ENCODE results near the gene ATRNL1.

Gene ATRNL1

GRCh38 chr10:115093286-115093775 is at the start of gene ATRNL1:
TSS of gene ATRNL1 (plus strand) at chr10:115093365. CDS start at chr10:115093751, 386 bp downstream.
- DNase-seq (ENCODE audit: low spot score): peak; percentile 23

GRCh38 chr10:115043719-115044118 is 49.4 kb upstream of the ATRNL1 start:
- DNase-seq (ENCODE audit: low spot score): no peak

- DNase-seq (ENCODE audit: low spot score): no peak
Observed at GRCh38 chr10:115044891-115045290, 48.3 kb upstream of the ATRNL1 start.

GRCh38 chr10:115045499-115045898 is 47.7 kb upstream of the ATRNL1 start:
- no peak for DNase-seq (ENCODE audit: low spot score)

GRCh38 chr10:115046686-115047236 is 46.4 kb upstream of the ATRNL1 start:
- DNase-seq (ENCODE audit: low spot score): no peak

GRCh38 chr10:115047705-115048104 is 45.5 kb upstream of the ATRNL1 start:
- DNase-seq (ENCODE audit: low spot score): no peak

GRCh38 chr10:115049318-115049717 is 43.8 kb upstream of the ATRNL1 start:
- no peak for DNase-seq (ENCODE audit: low spot score)

- no peak for DNase-seq (ENCODE audit: low spot score)
Observed at GRCh38 chr10:115049960-115050359, 43.2 kb upstream of the ATRNL1 start.

- no peak for DNase-seq (ENCODE audit: low spot score)
Observed at GRCh38 chr10:115050375-115051010, 42.7 kb upstream of the ATRNL1 start.

- no peak for DNase-seq (ENCODE audit: low spot score)
Observed at GRCh38 chr10:115051216-115051615, 41.9 kb upstream of the ATRNL1 start.

GRCh38 chr10:115052226-115052625 is 40.9 kb upstream of the ATRNL1 start:
- DNase-seq (ENCODE audit: low spot score): no peak

GRCh38 chr10:115052728-115053127 is 40.4 kb upstream of the ATRNL1 start:
- DNase-seq (ENCODE audit: low spot score): no peak

GRCh38 chr10:115056186-115056585 is 37.0 kb upstream of the ATRNL1 start:
- no peak for DNase-seq (ENCODE audit: low spot score)

GRCh38 chr10:115059301-115059898 is 33.8 kb upstream of the ATRNL1 start:
- no peak for DNase-seq (ENCODE audit: low spot score)

GRCh38 chr10:115063701-115064658 is 29.2 kb upstream of the ATRNL1 start:
- DNase-seq (ENCODE audit: low spot score): no peak

GRCh38 chr10:115065801-115066200 is 27.4 kb upstream of the ATRNL1 start:
- DNase-seq (ENCODE audit: low spot score): no peak

- DNase-seq (ENCODE audit: low spot score): no peak
Observed at GRCh38 chr10:115066528-115066927, 26.6 kb upstream of the ATRNL1 start.

GRCh38 chr10:115073796-115074195 is 19.4 kb upstream of the ATRNL1 start:
- DNase-seq (ENCODE audit: low spot score): no peak

- DNase-seq (ENCODE audit: low spot score): no peak
Observed at GRCh38 chr10:115082506-115082905, 10.7 kb upstream of the ATRNL1 start.

- no peak for DNase-seq (ENCODE audit: low spot score)
Observed at GRCh38 chr10:115084277-115084850, 8.8 kb upstream of the ATRNL1 start.

GRCh38 chr10:115091161-115091560 is 2.0 kb upstream of the ATRNL1 start:
- no peak for DNase-seq (ENCODE audit: low spot score)

- DNase-seq (ENCODE audit: low spot score): peak; percentile 40
Observed at GRCh38 chr10:115092258-115092554, 959 bp upstream of the ATRNL1 start.

Measured in putamen (tissue), 1 donor.